AG04450 (cell line): ENCODE data around the gene RPL26. TPM values are rescaled to one million over a fixed set of nuclear protein-coding genes. Genes with fewer than 3 reads are reported as not detected.
"Not testable (repeated sequence)": the region's sequence is repeated elsewhere in the genome, so short reads cannot be mapped to it uniquely, and the experiment has no call there.

Experiments used
- CTCF ChIA-PET: fragments of 300-600, 350-600 bp; formaldehyde crosslinking; extraction: SDS; loops from one replicate; lab custom pipeline; 2022; ENCODE audit warnings: antibody characterized with exemption, inconsistent platforms; lab: Charles Lee
- POLR2A ChIA-PET: fragments of 350-600 bp; formaldehyde crosslinking; extraction: SDS; loops from one replicate; lab custom pipeline; 2021; ENCODE audit warnings: antibody characterized with exemption, inconsistent platforms; lab: Yijun Ruan, JAX
- DNase-seq: peaks from one replicate; pipeline ENCODE4 v3.0.0-alpha.2; 2011; ENCODE audit warnings: low read depth, low spot score
- H3K27ac ChIP-seq: one replicate; pipeline ENCODE4 v1.5.1; 2012; ENCODE audit warnings: low read depth, low read length, control low read depth
- H3K27me3 ChIP-seq: one replicate; pipeline ENCODE4 v1.6.0; 2012; ENCODE audit warnings: low read length; ENCODE audit not compliant: control insufficient read depth, insufficient read depth
- H3K4me3 ChIP-seq: 2 replicates; pipeline ENCODE4 v1.5.1; 2011; ENCODE audit warnings: mild to moderate bottlenecking, low read depth, low read length, control low read depth
- H3K9me3 ChIP-seq: 2 replicates; pipeline ENCODE4 v1.5.1; 2012; ENCODE audit warnings: low read length; ENCODE audit not compliant: control insufficient read depth, insufficient read depth
- CTCF ChIP-seq: IDR thresholded peaks from 2 replicates; pipeline ENCODE4 v1.5.1; 2011; ENCODE audit warnings: low read depth, low read length, control low read depth, inconsistent platforms
- polyA plus RNA-seq: library from polyadenylated mRNA; depleted of rRNA; stranded (reverse); fragments of >200 nt; gene quantifications from 2 replicates; pipeline ENCODE4 v1.2.3, GENCODE V29; 2011

The RPL26 gene
- polyA plus RNA-seq, 1 experiment, result 4,830 TPM

- Histone ChIP-seq H3K9me3 (no peaks in the 10 kb centered on the region; the same call in 1 of the 2 replicates), H3K27ac (peak overlapping the region; percentile 65), H3K4me3 (peak overlapping the region; percentile 83), H3K27me3 (no peaks in the 10 kb centered on the region)
- TF ChIP-seq CTCF, result no peak
- no peak for DNase-seq
- CTCF ChIA-PET, result interaction anchor here (0.5 to 2.0 kb wide), 8 partner anchors 8 to 315 kb away, joined by 3 to 11 read pairs (median 4); no protein-coding TSS in a partner anchor
- POLR2A ChIA-PET, result interaction anchor here (0.6 to 1.6 kb wide), 5 partner anchors 9 to 149 kb away, joined by 3 to 6 read pairs (median 4); partner anchors contain the start of gene SLC25A35
Observed at GRCh38 chr17:8375738-8376259, 7.2 kb downstream of the RPL26 start.

DNA sequence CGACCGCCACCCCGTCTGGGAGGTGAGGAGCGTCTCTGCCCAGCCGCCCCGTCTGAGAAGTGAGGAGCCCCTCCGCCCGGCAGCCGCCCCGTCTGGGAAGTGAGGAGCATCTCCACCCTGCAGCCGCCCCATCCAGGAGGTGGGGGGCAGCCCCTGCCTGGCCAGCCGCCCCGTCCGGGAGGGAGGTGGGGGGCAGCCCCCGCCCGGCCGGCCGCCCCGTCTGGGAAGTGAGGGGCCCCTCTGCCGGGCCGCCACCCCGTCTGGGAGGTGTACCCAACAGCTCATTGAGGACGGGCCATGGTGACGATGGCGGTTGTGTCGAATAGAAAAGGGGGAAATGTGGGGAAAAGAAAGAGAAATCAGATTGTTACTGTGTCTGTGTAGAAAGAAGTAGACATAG, 9.1 kb downstream of the RPL26 start:
- H3K27ac ChIP-seq, H3K27me3 ChIP-seq, CTCF ChIA-PET, H3K9me3 ChIP-seq, POLR2A ChIA-PET, DNase-seq, H3K4me3 ChIP-seq: not testable (repeated sequence)

GRCh38 chr17:8372422-8372821, 10.6 kb downstream of the RPL26 start:
- TF ChIP-seq CTCF, result no peak
- H3K27me3 ChIP-seq, result no peaks in the 10 kb centered on the region
- no peak overlapping the region for H3K4me3 ChIP-seq
- H3K9me3 ChIP-seq, result no peaks in the 10 kb centered on the region; the same call in 1 of the 2 replicates
- no peak overlapping the region for H3K27ac ChIP-seq
- POLR2A ChIA-PET, result no interaction called here
- DNase-seq, result no peak
- CTCF ChIA-PET, result no interaction called here

- no peak overlapping the region for H3K4me3 ChIP-seq
- POLR2A ChIA-PET, result no interaction called here
- no peak for DNase-seq
- H3K9me3 ChIP-seq, result no peaks in the 10 kb centered on the region; the same call in 1 of the 2 replicates
- no peaks in the 10 kb centered on the region for H3K27me3 ChIP-seq
- TF ChIP-seq CTCF, result no peak
- no peak overlapping the region for H3K27ac ChIP-seq
- CTCF ChIA-PET, result no interaction called here
Observed at GRCh38 chr17:8371786-8372185, 11.2 kb downstream of the RPL26 start.

GRCh38 chr17:8369944-8370343, 13.0 kb downstream of the RPL26 start:
- CTCF ChIA-PET, result interaction anchor here (1.0 kb wide), 1 partner anchor 40 kb away, joined by 3 read pairs; no protein-coding TSS in a partner anchor
- no peak for DNase-seq
- Histone ChIP-seq H3K9me3 (no peaks in the 10 kb centered on the region), H3K27ac (no peak overlapping the region), H3K27me3 (no peaks in the 10 kb centered on the region), H3K4me3 (no peak overlapping the region)
- POLR2A ChIA-PET, result no interaction called here
- no peak for TF ChIP-seq CTCF
